Stimulated activated naive CD4-positive, alpha-beta T cell (primary cell): ENCODE data around the gene VSX1.

ENCODE experiments used
- DNase-seq, 6 experiments: peaks; one replicate each; lab custom pipeline; 2025; lab: John Stamatoyannopoulos, UW

VSX1 gene

GRCh38 chr20:25081730-25082497 is at the start of gene VSX1:
Gene VSX1, minus strand, starts transcription at chr20:25082141. Its CDS starts 45 bp downstream, at chr20:25082096.
- DNase-seq, result no peak

GRCh38 chr20:25129908-25130307 is 48.0 kb upstream of the VSX1 start:
- no peak for DNase-seq

- DNase-seq, result no peak
Observed at GRCh38 chr20:25129428-25129827, 47.5 kb upstream of the VSX1 start.

GRCh38 chr20:25128649-25129048 is 46.7 kb upstream of the VSX1 start:
- DNase-seq, result no peak

- no peak for DNase-seq
Observed at GRCh38 chr20:25127761-25128537, 46.0 kb upstream of the VSX1 start.

GRCh38 chr20:25126204-25127029 is 44.5 kb upstream of the VSX1 start:
- DNase-seq, result no peak

- DNase-seq, result no peak
Observed at GRCh38 chr20:25125636-25126035, 43.7 kb upstream of the VSX1 start.

GRCh38 chr20:25120920-25121319 is 39.0 kb upstream of the VSX1 start:
- DNase-seq, result no peak

GRCh38 chr20:25120457-25120856 is 38.5 kb upstream of the VSX1 start:
- no peak for DNase-seq

- DNase-seq, result no peak
Observed at GRCh38 chr20:25118529-25118928, 36.6 kb upstream of the VSX1 start.

- no peak for DNase-seq
Observed at GRCh38 chr20:25117990-25118389, 36.0 kb upstream of the VSX1 start.

- no peak for DNase-seq
Observed at GRCh38 chr20:25116739-25117458, 35.0 kb upstream of the VSX1 start.

GRCh38 chr20:25103526-25103925 is 21.6 kb upstream of the VSX1 start:
- DNase-seq, result no peak

- no peak for DNase-seq
Observed at GRCh38 chr20:25100914-25101313, 19.0 kb upstream of the VSX1 start.

- no peak for DNase-seq
Observed at GRCh38 chr20:25099601-25100140, 17.7 kb upstream of the VSX1 start.

GRCh38 chr20:25097498-25097897 is 15.6 kb upstream of the VSX1 start:
- DNase-seq, result no peak

GRCh38 chr20:25090492-25091429 is 8.8 kb upstream of the VSX1 start:
- DNase-seq, result peak; percentile 36 to 84 (median 72)

GRCh38 chr20:25089662-25090061 is 7.7 kb upstream of the VSX1 start:
- no peak for DNase-seq

- DNase-seq, result no peak
Observed at GRCh38 chr20:25089096-25089495, 7.2 kb upstream of the VSX1 start.

- no peak for DNase-seq
Observed at GRCh38 chr20:25088267-25088666, 6.3 kb upstream of the VSX1 start.
